RWPE1 (cell line): ENCODE results near the gene STRA6.

ENCODE experiments used
- CTCF ChIA-PET: fragments of 350-600 bp; sonication (Branson Sonifier 250); formaldehyde crosslinking; extraction: SDS; loops from one replicate; lab custom pipeline; 2021; lab: Yijun Ruan, JAX
- POLR2A ChIA-PET: fragments of 400-600 bp; formaldehyde crosslinking; extraction: SDS; loops from one replicate; lab custom pipeline; 2020; ENCODE audit warnings: antibody characterized with exemption; ENCODE audit not compliant: low non-redundant PET; lab: Yijun Ruan, JAX
- DNase-seq: peaks from one replicate; pipeline ENCODE4 v3.0.0; 2012; ENCODE audit warnings: low spot score
- H3K27ac ChIP-seq: fragments of 450-650 bp; 2 replicates; pipeline ENCODE4 v1.5.1; 2017
- CTCF ChIP-seq: fragments of 450-650 bp; conservative IDR thresholded peaks from 2 replicates; pipeline ENCODE4 v1.5.1; 2017; ENCODE audit warnings: low read depth, mild to moderate bottlenecking

The STRA6 gene

GRCh38 chr15:74229686-74230085 lies 27.1 kb upstream of the STRA6 start:
- no peak for DNase-seq
- H3K27ac ChIP-seq: no peak overlapping the region
- ChIA-PET POLR2A (no interaction called here), CTCF (no interaction called here)
- no peak for TF ChIP-seq CTCF

GRCh38 chr15:74228723-74229081 lies 26.1 kb upstream of the STRA6 start:
- POLR2A ChIA-PET: no interaction called here
- TF ChIP-seq CTCF: no peak
- no peak overlapping the region for H3K27ac ChIP-seq
- DNase-seq: no peak
- CTCF ChIA-PET: no interaction called here

GRCh38 chr15:74227968-74228722 lies 25.6 kb upstream of the STRA6 start:
- TF ChIP-seq CTCF: no peak
- POLR2A ChIA-PET: no interaction called here
- no peak for DNase-seq
- CTCF ChIA-PET: no interaction called here
- H3K27ac ChIP-seq: no peak overlapping the region

- ChIA-PET CTCF (interaction anchor here (0.6 to 0.7 kb wide), 2 partner anchors 25 to 105 kb away, joined by 3 read pairs; no protein-coding TSS in a partner anchor), POLR2A (no interaction called here)
- DNase-seq: no peak
- H3K27ac ChIP-seq: no peak overlapping the region
- TF ChIP-seq CTCF: no peak
Observed at GRCh38 chr15:74226761-74227540, 24.4 kb upstream of the STRA6 start.

GRCh38 chr15:74225928-74226327 lies 23.3 kb upstream of the STRA6 start:
- ChIA-PET POLR2A (no interaction called here), CTCF (interaction anchor here (0.6 kb wide), 1 partner anchor 34 kb away, joined by 5 read pairs; no protein-coding TSS in a partner anchor)

More at GRCh38 chr15:74225928-74226327, 23.3 kb upstream of the STRA6 start:
- no peak overlapping the region for H3K27ac ChIP-seq
- no peak for TF ChIP-seq CTCF
- DNase-seq: no peak
